HG03045 (cell line): Measurements from ENCODE around the gene NEU2.

Experiments
- ATAC-seq: cut with Tn5 transposase; IDR thresholded peaks from one replicate; pipeline ENCODE4 v1.9.1; 2021; ENCODE audit warnings: mild to moderate bottlenecking, moderate library complexity; ENCODE audit not compliant: unreplicated experiment

Gene NEU2

DNA sequence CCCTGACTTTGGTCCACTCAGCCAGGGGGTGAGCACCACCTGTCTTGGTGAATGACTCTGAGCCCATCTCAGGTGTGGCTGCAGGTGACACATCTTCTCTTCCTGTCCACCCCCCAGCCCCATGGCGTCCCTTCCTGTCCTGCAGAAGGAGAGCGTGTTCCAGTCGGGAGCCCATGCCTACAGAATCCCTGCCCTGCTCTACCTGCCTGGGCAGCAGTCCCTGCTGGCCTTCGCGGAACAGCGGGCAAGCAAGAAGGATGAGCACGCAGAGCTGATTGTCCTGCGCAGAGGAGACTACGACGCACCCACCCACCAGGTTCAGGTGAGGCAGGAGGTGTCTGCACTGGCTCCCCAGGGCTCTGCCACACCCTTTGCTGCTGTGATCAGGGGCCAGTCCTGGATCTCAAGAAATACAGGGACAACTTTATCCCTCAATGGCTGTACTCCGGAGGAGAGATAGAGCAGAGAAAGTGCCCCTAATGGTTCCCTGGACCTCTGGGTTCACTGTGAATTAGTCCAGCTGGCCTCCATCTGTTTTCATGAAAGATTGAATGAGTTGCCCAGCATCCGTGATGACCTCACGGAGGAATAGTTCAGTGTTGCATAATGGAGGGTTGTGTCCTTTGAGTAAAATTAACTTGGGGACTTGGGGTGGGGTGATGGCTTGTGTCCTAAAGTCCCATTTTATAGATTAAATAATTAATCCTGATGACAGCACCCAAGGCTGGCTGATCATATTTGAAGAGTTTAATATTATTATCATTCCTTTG is at the start of gene NEU2:
Gene NEU2, plus strand, starts transcription at position 122 of the 770 bp plus-strand sequence. Its CDS starts 0 bp downstream, at position 122.
- ATAC-seq: no peak

DNA sequence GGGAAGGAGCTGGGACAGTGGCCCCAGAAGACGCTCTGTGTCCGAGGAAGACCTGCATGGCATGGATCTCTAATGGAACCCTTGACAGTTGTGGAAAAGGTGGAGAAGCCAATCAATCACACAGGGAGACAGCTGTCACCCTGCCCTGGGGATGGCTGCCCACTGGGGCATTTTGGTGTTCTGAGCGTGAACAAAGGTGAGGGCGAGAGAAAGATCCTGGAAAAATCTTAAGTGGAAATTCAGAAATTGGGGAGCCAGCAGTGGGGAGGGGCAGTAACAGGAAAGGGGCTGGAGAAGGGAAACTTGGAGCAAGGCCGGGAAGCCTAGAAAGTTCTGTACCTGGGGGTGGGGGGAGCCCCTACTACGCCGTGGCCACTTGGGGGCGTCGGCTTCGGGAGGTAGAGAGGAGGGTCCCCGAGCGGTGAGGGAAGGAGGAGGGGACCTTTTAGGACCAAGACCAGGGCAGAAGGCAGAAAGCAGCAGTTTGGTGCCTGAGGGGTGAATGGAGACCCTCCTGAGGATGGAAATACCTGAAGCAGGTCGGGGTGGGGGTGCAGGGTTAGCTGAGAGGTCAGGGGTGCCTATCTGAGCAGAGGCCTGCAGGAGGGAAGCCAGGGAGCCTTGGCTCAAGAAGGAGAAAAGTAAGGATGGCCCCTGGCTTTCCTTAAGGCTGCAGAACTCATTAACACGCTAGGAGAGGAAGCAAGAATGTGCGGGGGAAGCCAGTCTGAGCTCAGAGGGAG is 49.4 kb upstream of the NEU2 start:
- no peak for ATAC-seq

DNA sequence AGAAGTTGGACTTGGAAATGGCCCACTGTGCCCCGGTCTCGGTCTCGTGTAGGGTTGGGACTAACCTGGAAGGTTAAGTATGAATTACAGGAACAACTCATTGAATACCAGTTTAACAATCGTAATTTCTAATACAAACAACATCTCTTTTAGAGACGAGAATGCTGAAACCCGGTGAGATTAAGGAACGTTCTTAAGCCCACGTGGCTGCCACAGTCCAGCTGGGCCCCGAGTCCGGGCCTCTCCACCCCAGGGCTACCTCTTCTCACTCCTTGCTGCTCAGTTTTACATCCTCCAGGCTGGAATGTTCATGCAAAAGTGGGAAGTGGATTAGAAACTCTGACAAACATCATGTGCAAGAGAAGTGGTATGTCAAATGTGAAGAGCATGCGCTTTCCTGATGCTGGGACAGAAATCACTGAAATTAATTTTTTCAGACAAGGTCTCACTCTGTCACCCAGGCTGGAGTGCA is 48.8 kb upstream of the NEU2 start:
- no peak for ATAC-seq

DNA sequence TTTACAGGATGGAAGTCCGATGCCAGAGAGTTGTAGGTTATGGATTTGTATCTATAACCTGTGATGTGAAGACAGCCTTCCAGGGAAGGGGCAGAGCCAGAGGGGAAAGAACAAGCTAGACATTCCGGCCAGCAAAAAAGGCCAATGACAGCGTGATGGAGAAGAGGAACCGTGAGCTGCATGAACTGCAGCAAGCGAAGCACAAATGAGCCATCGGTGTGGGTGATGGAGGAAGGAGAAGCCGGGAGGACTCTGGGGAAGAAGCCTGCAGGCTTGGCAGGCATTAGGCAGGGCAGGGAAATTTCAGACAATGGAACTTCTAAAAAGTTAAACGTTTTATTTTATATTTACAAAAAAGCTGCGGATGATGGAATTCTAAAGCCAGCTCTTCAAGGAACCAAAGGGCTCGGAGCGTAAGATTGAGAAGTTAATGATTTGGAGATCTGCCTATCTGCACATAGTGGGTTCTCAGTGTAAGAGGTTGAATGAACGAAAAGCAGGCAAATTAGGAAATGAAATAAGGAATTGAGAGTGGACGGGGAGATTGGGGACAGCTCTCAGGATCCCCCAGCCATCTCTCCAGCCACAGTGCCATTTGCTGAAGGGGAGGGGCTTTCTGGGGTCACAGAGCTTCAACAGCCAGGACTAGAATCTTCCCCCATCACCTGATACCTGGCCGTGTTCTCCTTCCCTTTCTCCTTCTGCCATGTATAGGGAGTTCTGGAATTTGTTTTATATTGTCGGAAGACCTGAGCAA is 47.8 kb upstream of the NEU2 start:
- ATAC-seq: no peak

DNA sequence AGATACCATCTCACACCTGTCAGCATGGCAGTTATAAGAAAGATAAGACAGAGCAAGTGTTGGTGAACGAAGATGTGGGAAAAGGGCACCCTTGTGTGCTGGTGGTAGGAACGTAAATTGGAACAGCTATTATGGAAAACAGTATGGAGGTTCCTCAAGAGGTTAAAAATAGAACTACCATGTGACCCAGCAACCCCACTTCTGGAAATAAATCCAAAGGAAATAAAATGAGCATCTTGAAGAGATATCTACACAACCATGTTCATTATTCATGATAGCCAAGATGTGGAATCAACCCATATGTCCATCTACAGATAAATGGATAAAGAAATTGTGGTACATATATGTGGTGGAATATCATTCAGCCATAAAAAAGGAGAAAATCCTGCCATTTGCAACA is 46.3 kb upstream of the NEU2 start:
- no peak for ATAC-seq

DNA sequence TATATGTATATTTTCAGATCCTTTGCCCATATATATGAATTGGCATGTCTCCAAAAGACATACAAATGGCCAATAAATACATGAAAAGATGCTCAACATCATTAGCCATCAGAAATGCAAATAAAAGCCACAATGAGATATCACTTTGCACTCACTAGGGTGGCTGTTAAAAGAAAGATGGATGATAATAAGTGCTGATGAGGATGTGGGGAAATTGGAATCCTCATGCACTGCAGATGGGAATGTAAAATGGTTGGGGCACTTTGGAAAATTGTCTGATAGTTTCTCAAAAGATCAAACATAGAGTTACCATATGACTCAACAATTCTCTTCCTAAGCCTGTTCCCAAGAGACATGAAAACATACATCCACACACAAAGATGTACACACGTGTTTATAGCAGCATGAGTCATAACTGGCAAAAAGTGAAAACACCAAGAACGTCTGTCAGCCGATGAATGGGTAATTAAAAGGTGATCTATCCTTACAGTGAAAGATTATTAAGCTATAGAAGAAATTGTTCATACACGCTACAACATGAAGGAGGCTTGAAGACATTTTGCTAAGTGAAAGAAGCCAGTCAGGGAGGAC is 39.1 kb upstream of the NEU2 start:
- ATAC-seq: no peak

DNA sequence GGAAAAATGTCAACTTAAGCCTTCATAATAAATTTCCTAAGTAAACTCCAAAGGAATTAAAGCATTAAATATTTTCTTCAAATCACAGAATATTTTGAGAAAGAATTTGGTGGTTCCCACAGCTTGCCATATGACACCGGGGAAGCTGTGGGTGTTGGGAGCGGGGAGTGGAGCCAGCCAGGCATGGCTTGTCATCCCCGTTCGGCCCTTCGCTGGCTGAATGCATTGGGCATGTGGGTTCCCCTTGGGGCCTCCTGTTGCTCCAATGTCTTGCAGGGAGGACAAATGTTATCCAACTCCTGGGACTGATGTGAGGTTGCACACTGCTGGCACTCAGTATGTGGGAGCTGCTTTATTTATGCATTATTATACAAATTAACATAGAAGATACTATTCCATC is 38.0 kb upstream of the NEU2 start:
- no peak for ATAC-seq

DNA sequence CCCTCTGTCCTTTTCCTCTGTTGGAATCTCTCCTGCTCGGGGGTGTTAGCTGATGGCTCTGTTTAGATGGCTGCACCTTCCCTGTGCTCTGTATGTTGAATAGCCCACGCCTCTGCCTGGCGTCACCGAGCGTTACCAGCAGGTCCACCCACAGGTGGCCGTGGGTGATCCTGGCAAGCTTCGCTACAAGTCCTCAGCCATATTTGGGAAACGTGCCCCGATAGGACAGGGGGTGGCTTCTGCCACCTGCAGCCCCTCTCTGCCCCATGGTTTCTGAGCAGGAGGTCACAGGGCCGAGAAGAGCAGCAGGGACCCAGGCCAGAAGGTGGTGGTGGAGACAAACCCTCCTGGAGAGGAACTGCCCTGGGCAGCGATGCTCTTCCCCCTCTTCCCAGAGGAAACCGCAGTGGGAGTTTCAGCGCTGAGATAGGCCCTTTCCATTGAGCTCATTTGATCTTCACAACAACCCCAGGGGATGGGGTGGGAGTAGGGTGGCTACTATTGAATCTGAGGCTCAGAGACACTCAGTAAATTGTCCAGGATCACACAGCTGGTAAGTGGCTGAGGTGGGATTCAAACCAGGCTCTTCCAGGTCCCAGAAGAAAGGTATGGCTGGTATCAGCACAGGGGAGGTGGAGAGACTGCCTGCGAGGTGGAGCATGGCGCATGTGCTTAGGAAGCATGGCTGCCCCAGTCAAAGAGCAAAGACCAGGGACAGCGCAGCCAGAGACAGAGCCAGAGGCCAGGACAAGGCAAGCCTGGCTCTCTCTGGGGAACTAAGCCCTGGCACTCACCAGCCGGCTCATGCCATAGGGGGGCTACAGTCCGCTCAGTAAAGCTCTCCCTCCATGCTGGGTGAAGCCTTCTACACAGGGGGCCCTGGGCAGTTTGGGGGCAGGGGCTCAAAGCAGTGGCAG is 34.5 kb upstream of the NEU2 start:
- no peak for ATAC-seq

DNA sequence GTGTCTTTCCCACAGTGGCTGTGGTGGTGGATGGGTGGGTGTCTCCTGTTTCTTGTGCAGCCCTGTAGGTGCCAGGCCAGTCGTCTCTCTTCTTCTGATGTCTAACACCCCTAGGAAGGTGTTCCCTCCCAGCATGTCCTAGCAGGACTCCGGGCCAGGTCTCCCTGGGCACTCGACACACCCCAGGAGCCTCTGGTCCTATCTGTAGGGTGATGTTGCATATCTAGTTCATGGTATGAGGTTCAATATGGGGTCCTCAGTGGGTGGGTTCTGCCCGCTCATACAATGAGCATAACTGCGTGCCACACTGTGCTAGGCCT is 33.8 kb upstream of the NEU2 start:
- ATAC-seq: no peak

DNA sequence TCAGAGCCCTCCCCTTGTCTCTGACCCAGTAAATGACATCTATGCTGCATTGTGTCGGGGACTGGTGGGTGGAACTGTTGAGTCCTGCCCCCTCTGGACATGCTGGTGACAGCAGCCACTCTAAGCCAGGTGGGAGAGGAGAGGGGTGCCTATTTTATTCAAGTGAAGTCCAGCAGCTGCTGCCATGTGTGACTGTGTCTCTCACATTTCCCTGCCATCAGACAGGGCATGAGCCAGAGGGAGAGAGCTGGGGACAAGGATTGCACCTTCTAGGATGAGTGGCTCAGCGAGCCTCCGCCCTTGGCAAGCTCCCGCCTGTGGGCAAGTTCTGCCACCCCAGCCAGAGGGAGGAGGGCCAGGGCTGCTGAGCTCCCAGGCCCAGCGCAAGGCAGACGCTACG is 33.1 kb upstream of the NEU2 start:
- no peak for ATAC-seq

DNA sequence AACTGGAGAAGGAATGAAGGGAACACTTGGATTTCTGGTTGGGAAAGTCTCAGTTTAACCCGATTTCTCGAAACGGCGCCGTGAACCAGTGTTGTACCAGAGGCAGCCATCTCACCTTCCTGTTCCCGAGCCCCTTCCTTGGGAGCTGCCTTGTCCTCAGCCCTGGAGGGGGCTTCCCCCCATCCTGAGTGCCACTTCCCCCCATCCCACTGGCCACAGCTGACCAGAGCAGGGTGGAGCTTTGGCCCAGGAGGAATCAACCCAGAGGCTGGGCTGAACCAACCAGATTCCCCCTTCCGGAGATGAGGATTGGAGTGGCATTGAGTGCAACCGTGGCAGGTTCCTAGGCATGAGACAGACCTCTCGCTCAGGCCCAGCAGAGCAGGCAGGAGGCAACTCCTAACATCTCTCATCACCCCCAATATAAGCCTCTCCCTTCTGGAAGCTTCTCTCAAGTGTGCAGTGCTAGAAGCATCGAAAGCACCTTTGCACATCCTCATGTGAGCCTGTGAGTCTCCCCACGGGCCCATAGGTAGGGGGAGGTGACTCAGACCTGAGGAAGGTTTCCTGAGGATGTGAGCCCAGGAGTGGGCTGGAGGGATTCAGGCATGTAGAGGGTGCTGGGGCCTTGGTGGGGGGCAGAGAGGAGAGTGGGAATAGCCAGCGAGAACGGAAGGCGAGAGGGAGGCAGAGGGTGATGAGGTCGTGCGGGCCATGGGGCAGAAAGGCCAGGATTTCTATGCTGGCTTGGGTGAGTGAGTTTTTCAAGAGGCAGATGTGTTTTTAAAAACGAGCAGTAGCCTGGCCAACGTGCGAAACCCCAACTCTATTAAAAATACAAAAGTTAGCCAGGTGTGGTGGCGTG is 31.4 kb upstream of the NEU2 start:
- no peak for ATAC-seq

DNA sequence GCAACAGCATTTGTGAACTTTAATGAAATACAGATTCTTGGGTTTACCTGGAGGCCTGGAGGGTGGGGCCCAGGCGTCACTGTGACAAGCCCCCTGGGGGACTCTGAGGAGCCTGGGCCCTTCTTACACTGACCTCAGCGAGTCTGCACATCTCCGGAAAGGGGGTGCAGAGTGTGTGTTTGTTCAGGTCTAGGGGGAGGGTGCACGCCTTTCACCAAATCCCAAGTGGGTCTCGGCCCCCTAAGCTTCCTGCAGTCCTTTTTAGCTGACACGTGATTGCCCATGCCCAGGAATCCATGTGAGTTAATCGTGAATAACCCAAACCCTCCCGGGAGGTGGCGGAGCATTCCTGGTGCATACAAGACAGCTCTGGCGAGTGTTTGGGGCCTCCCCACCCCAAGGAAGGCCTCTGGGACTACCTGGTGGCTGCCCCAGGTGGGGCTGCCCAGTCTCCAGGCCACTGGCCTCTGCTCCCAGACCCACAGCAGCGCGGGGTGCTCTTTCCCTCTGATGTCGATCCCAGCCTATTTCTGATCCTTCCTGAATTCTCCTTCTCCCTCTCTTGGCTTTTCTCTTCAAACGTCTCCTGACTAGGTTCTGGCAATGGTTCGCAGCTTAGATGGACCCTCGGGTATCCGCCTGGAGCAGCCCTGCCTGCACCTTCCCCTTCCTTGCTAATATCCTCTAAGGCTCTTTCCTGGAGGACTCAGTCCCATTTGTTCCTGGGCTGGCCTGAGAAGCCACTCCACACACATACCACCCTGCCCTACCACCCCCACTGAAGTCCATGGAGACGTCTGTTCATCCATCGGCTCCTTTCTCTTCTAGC is 29.4 kb upstream of the NEU2 start:
- no peak for ATAC-seq

DNA sequence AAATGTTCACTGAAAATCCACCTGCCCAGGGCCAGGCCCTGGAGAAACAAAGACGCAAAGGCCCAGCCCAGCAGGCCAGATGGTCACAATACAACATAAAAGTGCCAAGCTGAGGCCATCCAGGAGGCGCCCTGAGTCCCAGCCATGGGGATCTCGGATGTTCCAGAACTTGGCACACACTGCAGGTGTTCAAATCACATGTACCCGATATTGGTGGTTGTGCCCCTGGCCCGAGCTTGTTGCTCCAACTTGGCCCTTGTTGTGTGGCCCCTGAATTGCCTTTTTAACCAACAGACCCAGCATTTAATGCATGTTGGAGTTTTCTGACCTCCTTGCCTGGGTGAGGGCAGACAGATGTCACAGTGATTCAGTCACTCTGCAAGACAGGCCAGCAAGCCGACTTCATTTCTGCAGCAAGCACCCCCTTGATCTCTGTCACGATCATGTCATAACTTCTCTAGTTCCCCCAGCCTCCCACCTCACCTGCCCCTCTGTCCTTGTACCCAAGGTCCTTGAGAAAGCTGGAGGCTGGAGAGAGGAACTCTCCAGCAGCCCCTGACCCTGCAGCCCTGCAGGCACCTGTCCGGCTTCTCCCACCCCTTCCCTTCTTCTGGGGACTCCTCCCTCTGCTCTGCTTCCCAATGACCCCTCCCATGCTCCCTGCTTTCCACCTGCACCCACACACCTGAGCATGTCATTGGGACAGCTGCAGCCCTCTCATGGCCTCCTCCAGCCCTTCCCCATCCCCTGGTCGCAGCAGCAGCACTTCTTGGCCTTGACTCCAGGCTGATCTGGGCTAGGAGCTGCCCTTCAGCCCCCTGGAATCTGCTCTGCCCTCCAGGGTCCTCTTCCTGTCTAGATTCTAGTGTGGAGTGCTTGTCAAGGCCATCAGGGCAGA is 28.6 kb upstream of the NEU2 start:
- ATAC-seq: no peak

DNA sequence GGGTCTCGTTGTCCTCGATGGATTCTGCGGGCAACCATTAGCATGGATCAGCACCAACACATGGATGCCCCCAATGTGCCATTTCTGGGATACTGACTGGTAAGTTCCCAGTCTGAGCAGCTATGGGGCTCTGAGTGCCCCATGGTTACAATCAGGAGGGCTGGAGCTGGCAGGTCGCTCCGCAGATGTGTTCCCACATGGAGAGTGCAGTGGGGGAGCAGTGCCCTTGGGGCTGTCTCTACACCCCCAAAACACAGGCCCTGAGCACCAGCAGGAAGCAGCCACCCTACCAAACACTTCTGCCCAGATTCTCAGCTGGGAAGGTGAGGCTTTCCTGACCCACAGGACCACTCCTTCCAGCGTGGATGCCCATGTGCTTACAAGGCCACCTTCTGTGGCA is 27.4 kb upstream of the NEU2 start:
- no peak for ATAC-seq

DNA sequence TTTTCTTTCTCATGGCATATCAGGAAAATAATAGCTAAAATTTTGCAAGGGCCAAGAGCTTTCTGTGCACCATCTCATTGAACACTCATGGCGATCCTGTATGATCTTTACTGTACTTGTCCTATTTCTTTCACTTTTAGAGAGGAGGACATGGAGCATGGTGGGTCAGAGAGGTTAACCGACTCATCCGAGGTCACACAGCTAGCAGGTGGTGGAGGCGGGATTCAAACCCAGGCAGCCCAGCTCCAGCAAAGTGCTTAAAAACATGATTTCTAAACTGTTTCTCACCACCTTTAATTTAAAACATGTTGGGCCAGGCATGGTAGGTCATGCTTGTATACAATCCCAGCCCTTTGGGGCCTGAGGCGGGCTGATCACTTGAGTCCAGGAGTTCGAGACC is 25.8 kb upstream of the NEU2 start:
- no peak for ATAC-seq

DNA sequence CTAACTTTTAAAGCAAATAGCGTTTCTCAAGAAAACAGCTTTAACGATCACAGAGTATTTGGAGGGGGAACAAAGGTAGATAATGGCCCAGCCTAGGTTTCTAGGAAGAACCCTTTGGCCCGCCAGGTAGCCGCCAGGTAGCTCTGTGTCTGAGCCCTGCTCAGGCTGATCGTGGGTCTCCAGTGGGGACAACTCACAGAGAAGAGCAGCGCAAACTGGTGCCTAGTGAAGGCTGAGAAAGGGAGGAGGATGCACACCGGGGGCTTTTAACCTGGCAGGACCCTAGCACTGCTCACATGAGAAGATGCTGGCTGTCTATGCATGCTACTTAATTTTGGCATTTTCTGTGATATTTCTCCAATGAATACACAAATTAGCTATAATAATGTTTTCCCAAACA is 25.2 kb upstream of the NEU2 start:
- ATAC-seq: no peak

DNA sequence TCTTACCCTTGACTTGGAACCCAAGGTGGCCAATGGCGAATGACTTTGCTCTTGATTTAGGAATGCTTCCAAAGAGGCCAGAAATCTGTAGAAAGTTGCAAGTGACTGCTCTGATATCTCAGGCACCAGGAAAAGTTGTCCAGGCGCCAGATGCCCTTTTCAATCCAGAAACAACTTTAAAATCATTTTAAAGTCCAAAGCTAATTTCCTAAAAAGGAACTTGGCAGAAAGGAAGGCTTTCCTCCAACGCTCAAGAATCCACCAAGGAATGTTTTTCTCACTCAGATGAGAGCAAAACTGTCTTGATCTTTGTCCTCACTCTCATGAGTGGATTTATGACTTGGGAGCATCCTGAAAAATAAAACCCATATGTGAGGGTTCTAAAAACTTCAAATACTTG is 24.7 kb upstream of the NEU2 start:
- no peak for ATAC-seq

DNA sequence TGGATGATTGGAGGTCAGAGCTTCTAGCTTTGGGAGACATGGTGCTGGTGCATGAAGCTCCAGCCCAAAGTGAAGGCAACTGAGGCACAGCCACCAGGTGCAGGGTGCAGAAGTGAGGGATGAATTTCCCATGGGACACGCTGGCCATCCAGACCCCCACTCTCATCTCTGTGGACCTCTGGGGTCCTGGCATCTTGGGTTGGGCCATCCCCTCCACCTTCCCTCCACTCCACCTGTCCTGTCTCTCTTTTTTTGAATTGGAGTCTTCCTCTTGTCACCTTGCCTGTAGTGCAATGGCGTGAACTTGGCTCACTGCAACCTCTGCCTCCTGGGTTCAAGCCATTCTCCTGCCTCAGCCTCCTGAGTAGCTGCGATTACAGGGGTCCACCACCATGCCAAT is 22.8 kb upstream of the NEU2 start:
- ATAC-seq: no peak
